Bronchus fibroblast of lung (primary cell): ENCODE measurements around the gene ANP32A. TPM values are rescaled to one million over a fixed set of nuclear protein-coding genes. Genes with fewer than 3 reads are reported as not detected.

Experiments used
- total RNA-seq: library from RNA; depleted of rRNA; stranded (reverse); fragments of >200 nt; gene quantifications from 2 replicates; pipeline ENCODE4 v1.2.3, GENCODE V29; 2015

The ANP32A gene
- 65.2 and 80.1 TPM in 2 replicates for total RNA-seq

DNA sequence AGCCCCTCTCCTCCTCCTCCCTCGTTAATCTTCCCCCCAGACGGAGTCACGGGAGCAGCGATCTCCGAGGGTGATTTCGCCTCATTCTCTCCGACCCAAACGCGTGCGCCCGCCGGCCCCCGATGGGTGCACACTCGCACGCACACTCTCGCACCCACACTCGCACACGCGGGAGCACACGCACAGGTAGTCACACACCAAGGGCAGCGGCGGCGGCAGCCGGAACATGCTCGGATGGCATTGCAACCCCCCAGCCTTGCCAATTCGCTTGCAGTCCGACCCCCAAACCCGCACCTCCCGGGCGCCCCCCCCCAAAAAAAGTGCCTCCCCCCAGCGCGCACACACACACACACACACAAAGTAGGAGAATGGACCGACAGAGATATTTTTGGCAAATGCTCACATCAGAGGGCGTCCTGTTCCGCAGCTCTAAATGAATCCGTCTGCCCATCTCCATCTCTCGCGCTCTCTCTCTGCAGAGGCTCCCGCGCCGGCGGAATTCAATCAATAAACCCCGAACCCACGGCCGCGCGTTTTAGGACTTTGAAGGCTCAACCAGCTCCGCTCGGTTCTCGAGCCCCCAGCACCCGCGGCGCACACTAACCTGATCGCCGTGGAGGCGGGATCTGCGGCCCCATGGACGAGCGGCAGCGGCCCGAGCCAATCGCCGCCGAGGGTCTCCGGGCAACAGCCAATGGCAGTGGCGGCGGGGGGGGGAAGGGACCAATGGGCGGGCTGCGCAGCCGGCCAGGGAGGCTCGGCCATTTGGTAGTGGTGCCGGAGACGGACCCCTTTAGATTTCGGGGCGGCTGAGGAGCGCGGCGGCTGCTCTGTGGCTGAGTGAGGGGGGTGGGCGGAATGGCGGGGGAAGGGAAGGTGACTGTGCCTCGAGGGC lies at the start of gene ANP32A:
ANP32A (minus strand) TSS at position 601 of the 895 bp plus-strand sequence; CDS start at position 457, 144 bp downstream.

Other genes with a start within 250 kb of the ANP32A start
- gene CORO2B, start 241.9 kb downstream of the ANP32A start, total RNA-seq = 14.0 and 14.3 TPM in 2 replicates
- 3.7 and 4.2 TPM in 2 replicates for gene SPESP1, start 109.6 kb upstream of the ANP32A start, total RNA-seq
- 0.15 TPM in 1 of 2 replicates, not detected in the other for gene NOX5, start 193.8 kb upstream of the ANP32A start, total RNA-seq